Measurements from ENCODE around the gene MTR.

GRCh38 chr1:236844499-236845271 is 49.6 kb downstream of the MTR start:
- TF ChIP-seq FOXA1 (IDR thresholded peaks at IDR 0.05) (peak; percentile 91), RAD21 (IDR thresholded peaks at IDR 0.05) (peak in 1 of 2 donors; percentile 17), TAF1 (conservative IDR thresholded peaks at IDR 0.05) (no peak)
- TF ChIP-seq, protein P1, sequence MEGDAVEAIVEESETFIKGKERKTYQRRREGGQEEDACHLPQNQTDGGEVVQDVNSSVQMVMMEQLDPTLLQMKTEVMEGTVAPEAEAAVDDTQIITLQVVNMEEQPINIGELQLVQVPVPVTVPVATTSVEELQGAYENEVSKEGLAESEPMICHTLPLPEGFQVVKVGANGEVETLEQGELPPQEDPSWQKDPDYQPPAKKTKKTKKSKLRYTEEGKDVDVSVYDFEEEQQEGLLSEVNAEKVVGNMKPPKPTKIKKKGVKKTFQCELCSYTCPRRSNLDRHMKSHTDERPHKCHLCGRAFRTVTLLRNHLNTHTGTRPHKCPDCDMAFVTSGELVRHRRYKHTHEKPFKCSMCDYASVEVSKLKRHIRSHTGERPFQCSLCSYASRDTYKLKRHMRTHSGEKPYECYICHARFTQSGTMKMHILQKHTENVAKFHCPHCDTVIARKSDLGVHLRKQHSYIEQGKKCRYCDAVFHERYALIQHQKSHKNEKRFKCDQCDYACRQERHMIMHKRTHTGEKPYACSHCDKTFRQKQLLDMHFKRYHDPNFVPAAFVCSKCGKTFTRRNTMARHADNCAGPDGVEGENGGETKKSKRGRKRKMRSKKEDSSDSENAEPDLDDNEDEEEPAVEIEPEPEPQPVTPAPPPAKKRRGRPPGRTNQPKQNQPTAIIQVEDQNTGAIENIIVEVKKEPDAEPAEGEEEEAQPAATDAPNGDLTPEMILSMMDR (IDR thresholded peaks at IDR 0.05; ENCODE audit: low read depth, low read length, missing input control) = no peak
- TF ChIP-seq, protein P2, sequence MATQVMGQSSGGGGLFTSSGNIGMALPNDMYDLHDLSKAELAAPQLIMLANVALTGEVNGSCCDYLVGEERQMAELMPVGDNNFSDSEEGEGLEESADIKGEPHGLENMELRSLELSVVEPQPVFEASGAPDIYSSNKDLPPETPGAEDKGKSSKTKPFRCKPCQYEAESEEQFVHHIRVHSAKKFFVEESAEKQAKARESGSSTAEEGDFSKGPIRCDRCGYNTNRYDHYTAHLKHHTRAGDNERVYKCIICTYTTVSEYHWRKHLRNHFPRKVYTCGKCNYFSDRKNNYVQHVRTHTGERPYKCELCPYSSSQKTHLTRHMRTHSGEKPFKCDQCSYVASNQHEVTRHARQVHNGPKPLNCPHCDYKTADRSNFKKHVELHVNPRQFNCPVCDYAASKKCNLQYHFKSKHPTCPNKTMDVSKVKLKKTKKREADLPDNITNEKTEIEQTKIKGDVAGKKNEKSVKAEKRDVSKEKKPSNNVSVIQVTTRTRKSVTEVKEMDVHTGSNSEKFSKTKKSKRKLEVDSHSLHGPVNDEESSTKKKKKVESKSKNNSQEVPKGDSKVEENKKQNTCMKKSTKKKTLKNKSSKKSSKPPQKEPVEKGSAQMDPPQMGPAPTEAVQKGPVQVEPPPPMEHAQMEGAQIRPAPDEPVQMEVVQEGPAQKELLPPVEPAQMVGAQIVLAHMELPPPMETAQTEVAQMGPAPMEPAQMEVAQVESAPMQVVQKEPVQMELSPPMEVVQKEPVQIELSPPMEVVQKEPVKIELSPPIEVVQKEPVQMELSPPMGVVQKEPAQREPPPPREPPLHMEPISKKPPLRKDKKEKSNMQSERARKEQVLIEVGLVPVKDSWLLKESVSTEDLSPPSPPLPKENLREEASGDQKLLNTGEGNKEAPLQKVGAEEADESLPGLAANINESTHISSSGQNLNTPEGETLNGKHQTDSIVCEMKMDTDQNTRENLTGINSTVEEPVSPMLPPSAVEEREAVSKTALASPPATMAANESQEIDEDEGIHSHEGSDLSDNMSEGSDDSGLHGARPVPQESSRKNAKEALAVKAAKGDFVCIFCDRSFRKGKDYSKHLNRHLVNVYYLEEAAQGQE (IDR thresholded peaks at IDR 0.05) = no peak
